Measurements from ENCODE around the gene POC1A.
"Not testable (repeated sequence)": the region's sequence is repeated elsewhere in the genome, so short reads cannot be mapped to it uniquely, and the experiment has no call there.

Gene POC1A

GRCh38 chr3:52059781-52060180, 94.4 kb downstream of the POC1A start:
- FAIRE-seq: no peak

GRCh38 chr3:52057812-52058495, 96.3 kb downstream of the POC1A start:
- FAIRE-seq: no peak

GRCh38 chr3:52056968-52057811, 97.0 kb downstream of the POC1A start:
- FAIRE-seq: peak; percentile 96

- no peak for FAIRE-seq
These were observed 97.7 kb downstream of the POC1A start, which contains the start of gene DUSP7 for GRCh38 chr3:52056521-52056967. Gene DUSP7 (minus strand): TSS chr3:52056571. CDS start chr3:52056366, 205 bp downstream.

GRCh38 chr3:52055537-52056351, 98.5 kb downstream of the POC1A start:
- FAIRE-seq: no peak

GRCh38 chr3:52054661-52055511, 99.3 kb downstream of the POC1A start:
- FAIRE-seq: no peak

- no peak for FAIRE-seq
These were observed 100.6 kb downstream of the POC1A start for GRCh38 chr3:52053307-52054304.

GRCh38 chr3:52052831-52053306, 101.4 kb downstream of the POC1A start:
- FAIRE-seq: no peak

GRCh38 chr3:52051444-52051843, 102.8 kb downstream of the POC1A start:
- no peak for FAIRE-seq

GRCh38 chr3:52050571-52050970, 103.7 kb downstream of the POC1A start:
- FAIRE-seq: no peak

- no peak for FAIRE-seq
These were observed 104.7 kb downstream of the POC1A start for GRCh38 chr3:52049503-52049902.

- FAIRE-seq: no peak
These were observed 106.8 kb downstream of the POC1A start for GRCh38 chr3:52047295-52047960.

- no peak for FAIRE-seq
These were observed 107.4 kb downstream of the POC1A start for GRCh38 chr3:52046902-52047239.

GRCh38 chr3:52046186-52046901, 107.9 kb downstream of the POC1A start:
- no peak for FAIRE-seq

- no peak for FAIRE-seq
These were observed 109.2 kb downstream of the POC1A start for GRCh38 chr3:52044869-52045619.

- FAIRE-seq: no peak
These were observed 110.5 kb downstream of the POC1A start for GRCh38 chr3:52043750-52044149.

GRCh38 chr3:52043039-52043438, 111.2 kb downstream of the POC1A start:
- FAIRE-seq: not testable (repeated sequence)

GRCh38 chr3:52041118-52041731, 113.0 kb downstream of the POC1A start:
- no peak for FAIRE-seq
